CD4-positive, alpha-beta T cell treated with Interleukin-4 for 1 hour (primary cell): ENCODE data around the gene ANKRD55.
A peak's percentile ranks its signal among the peaks of the same experiment; 100 is the strongest.
"Not testable (repeated sequence)": the region's sequence is repeated elsewhere in the genome, so short reads cannot be mapped to it uniquely, and the experiment has no call there.

ENCODE experiments used
- DNase-seq, 2 donors: peaks; one replicate each; pipeline ENCODE4 v3.0.0-alpha.2; 2020 to 2022

Gene ANKRD55

DNA sequence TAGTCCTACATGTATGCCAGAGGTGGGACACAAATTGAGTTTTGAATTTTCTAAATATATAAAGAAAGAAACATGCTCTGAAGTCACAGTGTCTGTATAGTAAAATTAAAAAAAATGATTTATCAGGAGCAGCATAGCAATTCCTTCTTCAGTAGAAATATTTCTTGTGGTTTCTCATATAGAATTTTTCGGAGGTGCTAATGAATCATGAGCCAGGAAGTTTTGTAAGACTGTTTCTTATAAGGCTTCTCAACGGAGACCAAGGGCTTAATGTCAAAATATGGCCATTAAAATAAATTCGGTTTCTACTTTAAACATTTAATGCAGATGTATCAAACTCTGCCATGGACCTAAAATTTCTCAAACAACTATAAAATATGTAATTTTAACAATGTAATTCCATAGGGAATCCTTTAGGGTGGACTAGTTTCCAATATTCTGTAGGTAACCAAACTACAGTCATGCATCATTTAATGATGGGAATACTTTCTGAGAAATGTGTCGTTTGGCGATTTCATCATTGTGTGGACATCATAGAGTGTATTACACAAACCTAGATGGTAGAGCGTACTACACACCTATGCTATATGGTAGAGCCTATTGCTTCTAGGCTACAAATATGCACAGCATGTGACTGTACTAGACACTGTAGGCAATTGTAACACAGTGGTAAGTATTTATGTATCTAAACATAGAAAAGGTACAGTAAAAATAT, 66.3 kb downstream of the ANKRD55 start:
- DNase-seq, result no peak

DNA sequence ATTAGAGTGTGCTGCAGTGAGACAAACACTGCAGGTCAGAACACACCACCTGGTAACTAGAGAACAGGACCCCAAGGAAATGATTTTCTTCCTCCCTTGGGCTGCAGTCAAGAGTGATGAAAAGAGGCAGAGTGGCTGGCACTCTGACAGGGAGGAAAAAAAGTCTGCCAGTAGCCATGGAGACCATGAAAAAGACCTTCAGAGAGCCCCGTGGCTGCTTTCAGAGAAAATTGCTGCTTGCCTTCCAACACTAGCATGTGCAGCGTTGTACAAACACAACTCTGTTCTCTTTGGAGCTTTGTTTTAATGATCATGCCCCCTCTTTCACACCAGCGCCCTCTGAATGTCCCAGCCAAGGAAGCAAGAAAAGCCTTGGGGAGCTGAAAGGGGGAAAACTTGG, 68.8 kb downstream of the ANKRD55 start:
- no peak for DNase-seq

DNA sequence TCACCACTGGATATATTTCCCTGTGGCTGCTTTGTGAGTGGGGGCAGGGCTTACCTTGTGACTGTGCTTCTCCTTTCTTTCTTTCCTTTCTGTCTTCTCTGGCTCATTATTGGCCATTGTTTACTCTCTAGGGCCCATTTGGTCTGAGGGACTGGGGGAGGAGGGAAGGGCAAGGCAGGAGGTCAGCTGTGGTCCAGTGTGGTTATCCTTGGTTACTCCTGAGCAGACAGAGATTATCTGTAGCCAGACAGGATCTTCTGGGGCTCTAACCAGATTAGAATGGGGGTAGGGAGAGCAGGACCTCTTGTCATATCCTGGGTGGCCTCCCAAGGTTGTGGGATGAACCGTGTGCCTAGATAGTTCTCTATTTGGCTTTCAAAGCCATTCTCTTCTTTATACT, 71.2 kb downstream of the ANKRD55 start:
- no peak for DNase-seq

DNA sequence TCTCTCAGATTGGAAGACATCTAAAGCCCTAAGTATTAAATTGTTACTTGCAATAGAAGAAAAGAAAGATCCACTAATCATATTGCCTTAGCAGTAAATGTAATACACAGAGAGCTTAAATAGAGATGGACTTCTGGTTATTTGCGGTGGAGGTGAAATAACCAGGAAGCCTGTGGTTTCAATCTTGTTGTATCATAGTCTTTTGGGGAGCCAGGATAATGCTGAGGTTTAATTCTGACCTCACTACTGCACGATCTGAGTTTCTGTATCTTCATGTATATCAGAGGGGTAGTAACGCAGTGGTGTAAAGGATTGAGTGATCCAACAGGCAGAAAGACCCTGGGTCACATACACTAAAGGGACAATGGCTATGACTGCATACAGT, 71.7 kb downstream of the ANKRD55 start:
- DNase-seq, result no peak

DNA sequence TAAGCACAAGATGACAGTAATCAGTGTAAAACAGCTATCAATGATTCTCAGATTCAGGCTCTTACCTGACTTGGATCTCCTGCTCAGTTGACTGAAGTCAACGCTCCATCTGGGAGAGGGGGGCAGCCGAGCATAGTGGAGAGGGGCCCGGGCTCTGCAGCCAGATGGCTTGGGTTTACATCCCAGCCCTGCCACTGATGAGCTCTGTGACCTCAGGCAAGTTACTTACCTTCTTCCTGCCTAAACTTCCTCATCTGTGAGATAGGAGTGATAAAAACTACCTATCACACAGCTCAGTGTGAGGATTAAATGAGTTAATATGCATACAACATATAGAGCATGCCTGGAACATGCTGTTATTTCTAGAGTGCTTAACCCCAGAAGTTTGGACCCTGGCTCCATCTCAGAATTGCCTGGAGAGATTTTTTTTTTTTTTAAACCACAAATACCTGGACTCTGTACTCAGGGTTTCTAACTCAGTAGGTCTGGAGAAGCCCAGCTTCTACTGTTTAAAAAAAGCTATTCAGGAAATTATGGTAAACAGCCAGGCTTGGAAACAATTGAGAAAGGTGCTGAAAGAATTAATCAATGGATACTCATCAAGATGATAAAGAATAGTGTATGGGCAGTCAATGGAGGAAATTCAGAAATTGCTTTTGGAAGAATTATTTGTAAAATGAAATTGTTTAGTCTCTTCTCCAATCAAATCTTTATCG, 72.2 kb downstream of the ANKRD55 start:
- DNase-seq, result no peak

DNA sequence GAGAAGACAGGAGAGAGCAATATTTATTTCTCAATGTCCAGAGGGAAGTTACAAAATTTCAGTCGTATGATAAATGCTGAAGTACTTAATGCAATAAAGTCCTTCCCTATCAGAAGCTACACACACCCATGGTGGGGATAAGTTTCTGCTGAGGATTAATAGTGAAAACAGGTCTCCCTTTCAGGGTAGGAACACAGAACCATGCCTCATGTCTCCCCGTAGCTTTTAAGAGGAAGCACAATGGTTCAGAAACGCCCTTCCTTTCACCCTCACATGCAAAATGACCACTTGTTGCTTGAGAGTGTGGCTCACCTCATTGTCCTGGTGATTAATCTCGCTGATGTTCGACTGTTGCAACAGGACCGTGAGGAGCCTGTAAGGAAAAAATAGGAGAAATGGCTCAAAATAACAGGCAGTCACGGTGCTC, 73.6 kb downstream of the ANKRD55 start:
- DNase-seq, result peak in 1 of 2 donors; percentile 63

DNA sequence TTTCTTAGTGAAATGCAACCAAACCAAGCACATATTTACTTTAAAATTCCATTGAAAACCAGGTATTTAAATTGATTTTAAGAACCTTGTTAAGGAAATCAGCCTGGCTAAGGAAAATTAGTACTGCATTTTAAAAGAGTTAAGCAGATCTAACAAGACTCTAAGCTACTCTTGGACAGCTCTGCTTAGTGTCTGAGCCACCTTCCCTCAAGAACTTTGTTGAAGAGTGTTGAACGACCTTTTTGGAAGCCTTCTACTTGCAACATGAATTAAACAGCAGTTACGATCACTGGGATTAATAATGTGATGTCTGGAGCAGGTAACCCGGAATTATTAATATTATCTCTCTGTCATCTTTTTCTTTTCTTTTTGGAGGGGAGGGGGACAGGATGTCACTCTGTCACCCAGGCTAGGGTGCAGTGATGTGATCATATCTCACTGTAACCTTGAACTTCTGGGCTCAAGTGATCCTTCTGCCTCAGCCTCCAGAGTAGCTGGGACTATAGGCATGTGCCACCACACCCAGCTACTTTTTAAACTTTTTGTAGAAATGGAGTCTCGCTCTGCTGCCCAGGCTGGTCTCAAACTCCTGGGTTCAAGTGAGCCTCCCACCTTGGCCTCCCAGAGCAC, 74.7 kb downstream of the ANKRD55 start:
- no peak for DNase-seq

DNA sequence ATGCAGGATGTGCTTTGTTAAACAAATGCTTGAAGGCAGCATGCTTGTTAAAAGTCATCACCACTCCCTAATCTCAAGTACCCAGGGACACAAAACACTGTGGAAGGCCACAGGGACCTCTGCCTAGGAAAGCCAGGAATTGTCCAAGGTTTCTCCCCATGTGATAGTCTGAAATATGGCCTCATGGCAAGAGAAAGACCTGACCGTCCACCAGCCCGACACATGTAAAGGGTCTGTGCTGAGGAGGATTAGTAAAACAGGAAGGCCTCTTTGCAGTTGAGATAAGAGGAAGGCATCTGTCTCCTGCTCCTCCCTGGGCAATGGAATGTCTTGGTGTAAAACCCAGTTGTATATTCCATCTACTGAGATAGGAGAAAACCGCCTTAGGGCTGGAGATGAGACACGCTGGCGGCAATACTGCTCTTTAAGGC, 75.9 kb downstream of the ANKRD55 start:
- DNase-seq, result not testable (repeated sequence)

DNA sequence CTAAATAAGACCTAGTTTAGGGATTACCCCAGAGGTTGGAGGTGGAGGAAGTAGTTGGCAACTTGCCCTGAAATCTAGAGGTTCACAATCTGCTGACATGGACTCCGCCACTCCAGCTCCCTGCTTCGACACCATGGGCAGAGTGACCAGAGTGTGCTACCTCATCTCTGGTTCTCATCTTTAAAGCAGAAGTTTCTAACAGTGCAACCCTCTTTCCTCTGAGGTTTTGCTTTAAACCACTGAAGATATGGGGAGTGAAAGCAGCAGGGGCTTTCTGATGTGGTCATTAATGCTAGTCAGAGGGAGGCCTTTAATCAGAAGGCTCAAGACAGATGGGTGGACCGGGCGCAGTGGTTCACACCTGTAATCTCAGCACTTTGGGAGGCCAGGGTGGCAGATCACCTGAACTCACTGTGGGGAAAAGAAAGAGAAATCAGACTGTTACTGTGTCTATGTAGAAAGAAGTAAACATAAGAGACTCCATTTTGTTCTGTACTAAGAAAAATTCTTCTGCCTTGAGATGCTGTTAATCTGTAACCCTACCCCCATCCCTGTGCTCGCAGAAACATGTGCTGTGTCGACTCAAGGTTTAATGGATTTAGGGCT, 76.4 kb downstream of the ANKRD55 start:
- peak; percentile 31 to 43 for DNase-seq

DNA sequence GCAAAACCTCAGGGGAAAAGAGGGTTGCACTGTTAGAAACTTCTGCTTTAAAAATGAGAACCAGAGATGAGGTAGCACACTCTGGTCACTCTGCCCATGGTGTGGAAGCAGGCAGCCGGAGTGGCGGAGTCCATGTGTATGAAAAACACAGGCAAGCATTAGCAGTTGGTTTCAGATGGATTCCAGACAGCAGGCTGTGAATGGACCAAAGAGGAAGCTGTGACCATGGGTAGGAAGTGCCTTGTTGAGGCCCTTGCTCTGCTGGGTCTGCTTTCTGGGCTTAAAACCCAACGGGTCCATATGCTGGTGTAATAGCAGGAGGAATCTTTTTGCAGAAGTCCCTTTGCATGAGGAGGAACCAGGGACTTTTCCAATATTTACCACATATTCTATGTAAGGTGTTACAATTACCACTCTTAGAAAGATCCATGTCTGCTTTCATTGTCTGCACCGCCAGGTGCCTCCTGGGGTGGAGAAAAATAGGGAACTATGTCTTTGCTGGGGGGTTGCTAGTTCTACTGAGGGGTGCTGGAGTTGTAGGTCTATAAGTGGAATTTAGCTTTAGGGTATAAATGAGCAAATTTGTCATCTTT, 77.0 kb downstream of the ANKRD55 start:
- peak; percentile 27 to 55 for DNase-seq

DNA sequence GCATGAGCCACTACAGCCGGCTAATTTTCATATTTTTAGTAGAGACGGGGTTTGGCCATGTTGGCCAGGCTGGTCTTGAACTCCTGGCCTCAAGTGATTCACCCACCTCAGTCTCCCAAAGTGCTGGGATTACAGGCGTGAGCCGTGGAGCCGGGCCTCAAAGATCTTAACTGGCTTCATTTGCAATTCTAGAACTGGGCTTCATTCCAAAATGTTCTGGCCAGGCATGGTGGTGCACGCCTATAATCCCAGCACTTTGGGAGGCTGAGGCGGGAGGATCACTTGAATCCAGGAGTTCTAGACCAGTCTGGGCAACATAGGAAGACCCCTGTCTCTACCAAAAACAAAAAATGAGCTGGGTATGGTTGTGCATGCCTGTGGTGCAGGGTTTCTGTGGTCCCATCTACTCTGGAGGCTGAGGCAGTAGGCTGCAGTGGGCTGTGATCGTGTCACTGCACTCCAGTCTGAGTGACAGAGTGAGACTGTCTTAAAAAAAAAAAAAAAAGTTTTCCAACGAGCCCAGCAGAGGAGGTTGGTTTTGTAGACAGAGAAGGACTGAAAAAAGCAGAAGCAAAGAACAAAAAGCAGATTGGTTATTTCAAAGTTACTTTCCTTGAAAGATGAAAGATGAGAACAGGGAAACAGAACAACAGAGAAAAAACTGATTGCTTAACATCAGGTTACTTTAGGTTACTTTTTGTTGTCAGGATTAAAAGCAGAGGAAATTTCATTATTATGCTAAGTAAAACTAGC, 78.2 kb downstream of the ANKRD55 start:
- peak in 1 of 2 donors; percentile 20 for DNase-seq

DNA sequence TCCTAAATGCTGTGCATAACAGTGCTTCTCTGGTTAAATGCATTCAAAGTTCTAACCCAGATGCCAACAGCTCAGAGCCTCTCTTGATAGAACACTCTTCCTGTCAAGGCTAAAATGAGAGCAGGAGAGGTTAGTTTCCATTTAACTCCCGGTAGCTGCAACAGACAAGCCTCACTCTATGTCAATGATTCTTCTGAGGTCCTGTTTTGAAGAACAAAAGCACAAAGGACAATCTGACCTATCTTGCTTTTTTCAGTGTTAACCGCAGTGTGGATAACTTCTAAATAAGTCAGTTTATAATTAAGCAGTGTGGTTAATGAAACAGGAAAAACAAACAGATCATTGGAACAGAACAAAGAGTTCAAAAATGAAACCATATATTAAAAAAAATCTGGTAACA, 80.7 kb downstream of the ANKRD55 start:
- DNase-seq, result peak in 1 of 2 donors; percentile 53

DNA sequence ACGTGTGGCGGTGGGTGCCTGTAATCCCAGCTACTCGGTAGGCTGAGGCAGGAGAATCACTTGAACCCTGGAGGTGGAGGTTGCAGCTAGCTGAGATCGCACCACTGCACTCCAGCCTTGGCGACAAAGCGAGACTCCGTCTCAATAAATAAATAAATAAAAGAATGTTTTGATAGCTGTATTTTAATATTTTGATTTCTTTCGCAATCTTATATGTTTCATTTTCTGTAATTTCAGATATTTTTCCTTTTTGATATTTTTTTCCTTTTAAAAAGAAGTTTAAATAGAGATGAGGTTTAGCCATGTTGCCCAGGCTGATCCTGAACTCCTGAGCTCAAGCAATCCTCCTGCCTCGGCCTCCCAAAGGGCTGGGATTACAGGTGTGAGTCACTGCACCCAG, 82.4 kb downstream of the ANKRD55 start:
- not testable (repeated sequence) for DNase-seq

DNA sequence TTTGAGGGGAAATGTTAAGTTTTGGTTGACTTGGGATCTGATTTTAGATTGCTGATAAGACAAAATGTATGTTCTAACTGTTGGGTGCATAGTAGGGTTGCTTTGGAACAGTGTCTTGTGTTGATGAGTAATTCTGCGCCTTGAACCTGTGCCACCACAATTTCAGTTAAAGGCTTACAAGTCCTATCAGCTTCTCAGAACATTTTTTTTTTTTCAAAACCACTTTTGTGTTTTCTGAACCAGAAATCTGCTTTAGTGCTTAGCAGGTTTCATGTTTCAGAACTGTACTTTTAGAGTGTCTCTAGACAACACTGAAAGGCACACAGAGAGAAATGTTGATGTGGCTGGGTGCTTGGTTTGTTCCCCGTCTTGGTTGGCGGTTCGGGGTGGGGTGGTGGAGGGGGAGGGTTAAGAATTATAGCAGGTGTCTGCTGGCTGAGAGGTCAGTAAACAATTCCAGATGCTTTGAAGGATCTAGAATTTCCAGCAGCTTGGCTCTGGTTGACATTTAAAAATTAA, 84.6 kb downstream of the ANKRD55 start:
- DNase-seq, result peak; percentile 41 to 48

DNA sequence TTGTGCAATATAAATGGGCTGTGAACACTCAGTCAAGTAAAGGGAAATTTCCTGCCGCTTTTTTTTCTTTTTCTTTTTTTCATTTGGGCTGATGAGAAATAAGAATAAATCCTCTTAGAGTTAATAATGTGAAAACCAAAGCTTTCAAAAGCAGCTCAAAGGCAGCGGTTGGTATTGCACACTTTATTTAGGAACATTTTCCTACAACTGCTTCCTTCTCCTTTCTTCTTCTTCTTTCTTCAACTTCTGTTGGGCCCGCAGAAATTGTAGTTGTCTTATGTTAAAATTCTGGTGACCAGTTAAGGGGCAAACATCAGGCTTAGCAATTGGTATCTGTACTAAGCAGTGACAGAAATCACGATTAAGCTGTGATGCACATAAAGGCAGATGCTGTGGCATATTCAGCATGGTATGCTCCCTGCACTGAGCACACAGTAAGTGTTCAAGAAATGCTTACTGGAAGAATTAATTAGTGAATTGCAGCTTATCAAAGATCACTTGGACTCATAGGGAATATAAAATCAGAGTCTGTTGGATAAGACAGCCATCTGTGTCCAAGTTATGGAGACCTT, 85.4 kb downstream of the ANKRD55 start:
- DNase-seq, result no peak

DNA sequence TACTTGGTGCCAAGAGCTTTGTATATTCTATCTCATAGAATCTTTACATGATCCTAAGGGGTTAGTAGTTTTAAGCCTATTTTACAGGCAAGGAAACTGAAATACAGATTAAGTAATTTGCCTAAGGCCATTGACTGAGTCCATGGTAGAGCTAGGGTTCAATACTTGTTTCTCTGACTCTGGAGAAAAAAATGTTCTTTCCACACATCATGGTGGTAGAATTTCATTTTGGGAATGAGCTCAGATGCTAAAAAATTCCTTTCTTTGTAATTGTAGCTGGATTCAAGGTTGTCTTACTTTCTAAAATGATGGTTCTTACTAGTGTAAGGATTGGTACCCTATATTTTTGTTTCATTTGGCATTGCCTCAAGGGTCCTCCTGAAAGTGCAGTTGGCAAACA, 86.0 kb downstream of the ANKRD55 start:
- no peak for DNase-seq

DNA sequence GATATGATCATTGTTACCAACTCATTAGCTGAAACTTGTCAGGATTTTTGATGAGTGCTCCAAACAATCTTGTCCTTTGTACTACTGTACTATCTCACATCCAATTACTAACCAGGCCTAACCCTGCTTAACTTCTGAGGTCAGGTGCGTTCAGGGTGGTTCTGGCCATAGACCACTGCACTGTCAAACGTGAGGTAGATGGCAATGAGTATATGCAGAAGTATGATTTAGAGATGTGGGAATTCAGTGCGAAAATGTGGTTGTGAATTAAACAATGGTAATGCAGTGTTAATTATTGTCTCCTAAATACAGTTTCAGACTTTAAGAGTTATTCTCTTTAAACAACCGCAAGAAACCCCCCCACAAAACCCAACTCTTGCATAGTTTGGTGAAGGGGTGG, 86.5 kb downstream of the ANKRD55 start:
- DNase-seq, result no peak

DNA sequence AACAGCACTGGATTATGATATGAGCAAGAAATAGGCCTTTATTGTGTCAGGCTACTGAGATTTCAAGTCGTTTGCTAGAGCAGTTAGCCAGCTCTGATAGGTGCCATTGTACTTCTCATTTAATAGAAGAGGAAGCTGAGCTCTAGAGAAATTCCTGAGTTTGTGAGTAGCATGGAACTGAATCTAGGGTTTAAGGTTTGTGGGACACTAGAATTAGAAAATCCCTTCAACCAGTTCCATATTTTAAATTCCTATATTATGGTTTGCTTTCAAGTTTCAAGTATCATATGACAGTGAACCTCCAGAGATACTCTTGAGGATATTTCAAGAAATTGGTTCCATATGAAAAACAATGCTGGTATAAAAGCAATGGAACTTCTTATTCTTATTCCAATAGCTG, 87.6 kb downstream of the ANKRD55 start:
- DNase-seq, result no peak

DNA sequence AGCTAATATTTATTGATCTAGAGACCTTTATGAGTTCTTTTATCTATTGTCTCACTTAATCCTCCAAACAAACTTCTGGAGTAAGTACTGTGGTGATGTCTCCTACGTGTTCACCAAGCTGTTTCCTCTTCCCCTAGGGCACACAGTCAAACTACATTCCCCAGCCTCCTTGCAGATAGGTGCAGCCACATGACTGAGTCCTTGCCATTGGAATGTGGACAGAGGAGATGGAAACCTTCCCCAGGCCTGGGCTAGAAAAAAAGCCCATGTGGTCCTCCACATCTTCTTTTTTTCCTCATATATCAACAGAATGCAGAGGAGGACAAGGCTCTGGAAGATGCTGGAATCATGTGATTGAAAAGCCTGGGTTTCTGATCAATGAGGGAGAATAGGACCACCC, 88.0 kb downstream of the ANKRD55 start:
- DNase-seq, result no peak

DNA sequence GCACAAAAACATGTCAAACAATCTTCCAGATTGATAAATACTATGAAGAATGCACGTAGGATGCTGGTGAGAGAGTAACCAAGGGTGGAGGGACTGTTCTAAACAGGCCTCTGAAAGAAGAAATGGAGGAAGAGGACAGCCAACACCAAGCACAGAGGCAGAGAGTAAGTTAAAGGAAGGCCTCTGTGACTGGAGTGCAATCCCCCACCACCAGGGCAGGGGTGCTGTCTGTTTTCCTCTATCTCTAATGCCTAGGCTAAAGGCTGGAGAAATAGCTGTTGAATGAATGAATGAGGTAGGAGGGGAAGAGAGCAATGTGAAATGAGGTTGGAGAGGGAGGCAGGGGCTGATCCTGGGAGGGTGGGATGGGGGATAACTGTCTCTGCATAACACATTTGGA, 88.9 kb downstream of the ANKRD55 start:
- no peak for DNase-seq

DNA sequence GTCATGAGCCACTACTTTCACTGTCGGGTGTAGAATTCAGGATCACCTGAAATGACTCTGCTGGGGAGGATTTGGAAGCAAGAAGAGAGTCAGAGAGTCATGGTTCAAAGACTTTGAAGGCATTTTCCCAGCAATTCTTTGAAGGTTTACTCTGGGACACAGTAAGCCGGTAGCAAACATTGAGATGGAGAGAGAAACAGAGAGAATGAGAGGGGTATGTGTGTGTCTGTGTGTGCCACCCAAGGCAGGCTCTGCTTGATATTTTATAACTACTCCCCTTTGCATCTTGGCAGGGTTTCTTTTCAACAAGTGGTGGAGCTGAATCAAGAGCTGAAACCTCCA, 89.8 kb downstream of the ANKRD55 start:
- DNase-seq, result no peak
